A549 (cell line): ENCODE data around the gene OSBPL2. TPM values are rescaled to one million over a fixed set of nuclear protein-coding genes. Genes with fewer than 3 reads are reported as not detected.

Source experiments
- ATAC-seq, 2 experiments: fragments of 200-7000 bp in 1 of 2; fragments of >200 bp in 1 of 2; cut with Nextera tagmentation in 1 of 2; cut with Tn5 transposase in 1 of 2; 3 replicates each; pipeline versions ENCODE4 v1.8.0 to v1.9.1; 2018 to 2020; ENCODE audit warnings: mild to moderate bottlenecking in 1 of 2, moderate library complexity in 1 of 2
- CTCF ChIA-PET: fragments of 300-600 bp; sonication (Branson Sonifier 250); formaldehyde crosslinking; extraction: SDS; loops from one replicate; lab custom pipeline; 2021; ENCODE audit warnings: antibody characterized with exemption, inconsistent platforms; lab: Yijun Ruan, JAX
- POLR2A ChIA-PET: fragments of 350-600 bp; formaldehyde crosslinking; extraction: SDS; loops from one replicate; lab custom pipeline; 2021; ENCODE audit warnings: antibody characterized with exemption, inconsistent platforms; lab: Yijun Ruan, JAX
- DNase-seq, 2 experiments: peaks; one replicate each; pipeline versions ENCODE4 v3.0.0 to v3.0.0-alpha.2; 2011 to 2016; ENCODE audit warnings: low read depth in 1 of 2, low spot score in 1 of 2
- FAIRE-seq: peaks from 2 replicates; lab custom pipeline; 2011; peaks lifted over from hg19 to GRCh38; lab: Jason Lieb, UNC
- H3K27ac ChIP-seq, 2 experiments: fragments of >200 bp; sonication (Bioruptor Twin); formaldehyde crosslinking; 3 replicates each; pipeline ENCODE4 v1.5.1; 2016 to 2017
- H3K4me1 ChIP-seq: fragments of >200 bp; sonication (Bioruptor Twin); formaldehyde crosslinking; 3 replicates; pipeline ENCODE4 v1.6.1; 2016
- H3K4me2 ChIP-seq: fragments of >200 bp; sonication (Bioruptor Twin); formaldehyde crosslinking; 3 replicates; pipeline ENCODE4 v1.6.1; 2016
- H3K4me3 ChIP-seq: fragments of >200 bp; sonication (Bioruptor Twin); formaldehyde crosslinking; 3 replicates; pipeline ENCODE4 v1.5.1; 2016
- H3K9me3 ChIP-seq: fragments of >200 bp; sonication (Bioruptor Twin); formaldehyde crosslinking; 3 replicates; pipeline ENCODE4 v1.6.1; 2016
- BHLHE40 ChIP-seq: IDR thresholded peaks from 2 replicates; pipeline ENCODE4 v1.6.1; 2012; ENCODE audit warnings: low read depth, low read length, inconsistent platforms
- CBX2 ChIP-seq: fragments of 200-600 bp; sonication (generic); IDR thresholded peaks from 2 replicates; pipeline ENCODE4 v1.6.1; 2016; ENCODE audit warnings: low read depth, mild to moderate bottlenecking, borderline replicate concordance
- CHD2 ChIP-seq: fragments of 150-350 bp; IDR thresholded peaks from 2 replicates; pipeline ENCODE4 v1.6.1; 2014; ENCODE audit warnings: low read length; ENCODE audit not compliant: partially characterized antibody
- EHF ChIP-seq: fragments of 250-450 bp; sonication (Bioruptor Pico); IDR thresholded peaks from 2 replicates; pipeline ENCODE4 v1.5.0; 2020; ENCODE audit warnings: mild to moderate bottlenecking
- EHMT2 ChIP-seq: fragments of 200-600 bp; sonication (generic); IDR thresholded peaks from 2 replicates; pipeline ENCODE4 v1.6.1; 2016; ENCODE audit warnings: antibody characterized with exemption, low read depth, mild to moderate bottlenecking, moderate library complexity
- EP300 ChIP-seq, 2 experiments: fragments of >200 bp; sonication (Bioruptor Twin); formaldehyde crosslinking; IDR thresholded peaks; 2 replicates in 1 of 2; 3 replicates in 1 of 2; pipeline ENCODE4 v1.6.1; 2016 to 2017
- FOSB ChIP-seq: fragments of 250-450 bp; sonication (Bioruptor Pico); IDR thresholded peaks from 2 replicates; pipeline ENCODE4 v1.5.0; 2020; ENCODE audit warnings: mild to moderate bottlenecking, moderate library complexity
- GATA3 ChIP-seq: IDR thresholded peaks from 2 replicates; pipeline ENCODE4 v1.6.1; 2012; ENCODE audit warnings: borderline replicate concordance
- HDAC2 ChIP-seq: fragments of 200-600 bp; sonication (generic); IDR thresholded peaks from 2 replicates; pipeline ENCODE4 v1.6.1; 2016
- HEYL ChIP-seq: fragments of 250-450 bp; sonication (Bioruptor Pico); IDR thresholded peaks from 2 replicates; pipeline ENCODE4 v1.8.0; 2021; ENCODE audit warnings: mild to moderate bottlenecking, moderate library complexity
- MAFK ChIP-seq: fragments of 450-650 bp; IDR thresholded peaks from 2 replicates; pipeline ENCODE4 v1.6.1; 2014; ENCODE audit not compliant: partially characterized antibody
- MYC ChIP-seq: IDR thresholded peaks from 2 replicates; pipeline ENCODE4 v1.6.1; 2012; ENCODE audit warnings: mild to moderate bottlenecking, inconsistent platforms, low read length, improper control_type of control experiment, borderline replicate concordance
- PHF8 ChIP-seq: fragments of 200-600 bp; sonication (generic); IDR thresholded peaks from 2 replicates; pipeline ENCODE4 v1.6.1; 2016; ENCODE audit warnings: low read depth, mild to moderate bottlenecking, antibody characterized with exemption, moderate library complexity, borderline replicate concordance
- RAD21 ChIP-seq, 2 experiments: fragments of >200 bp in 1 of 2; sonication (Bioruptor Twin) in 1 of 2; formaldehyde crosslinking in 1 of 2; IDR thresholded peaks in 1 of 2; conservative IDR thresholded peaks in 1 of 2; 2 replicates in 1 of 2; 3 replicates in 1 of 2; pipeline ENCODE4 v1.6.1; 2012 to 2018; ENCODE audit warnings: inconsistent platforms in 1 of 2
- RFX5 ChIP-seq: fragments of 450-650 bp; IDR thresholded peaks from 2 replicates; pipeline ENCODE4 v1.7.1; 2014; ENCODE audit warnings: antibody characterized with exemption, mild to moderate bottlenecking, moderate library complexity
- RNF2 ChIP-seq: fragments of 200-600 bp; sonication (generic); IDR thresholded peaks from 2 replicates; pipeline ENCODE4 v1.6.1; 2016; ENCODE audit warnings: low read depth, mild to moderate bottlenecking, antibody characterized with exemption, moderate library complexity, borderline replicate concordance
- TFCP2L1 ChIP-seq: fragments of 250-450 bp; sonication (Bioruptor Pico); IDR thresholded peaks from 2 replicates; pipeline ENCODE4 v1.5.0; 2021; ENCODE audit warnings: mild to moderate bottlenecking
- ZFP36 ChIP-seq: fragments of 450-650 bp; IDR thresholded peaks from 2 replicates; pipeline ENCODE4 v1.6.1; 2014; ENCODE audit warnings: borderline replicate concordance; ENCODE audit not compliant: partially characterized antibody
- ZSCAN20 ChIP-seq: fragments of 250-450 bp; sonication (Bioruptor Pico); IDR thresholded peaks from 2 replicates; pipeline ENCODE4 v1.8.0; 2022; ENCODE audit warnings: mild to moderate bottlenecking, moderate library complexity
- WGBS: methylation state at CpG from one replicate; pipeline ENCODE4 v1.1.6; 2017; ENCODE audit errors: missing lambda C conversion rate; 5-methylcytosine and 5-hydroxymethylcytosine counted together
- polyA plus RNA-seq, 4 experiments: library from polyadenylated mRNA; depleted of rRNA in 3 of 4; stranded (reverse); fragments of >200 nt; fragmentation: RNase III in 1 of 4; extraction: RNeasy Plus Mini Kit Qiagen cat#74134 plus additional on column Dnase treatment in 1 of 4; gene quantifications; 2 replicates in 3 of 4; 3 replicates in 1 of 4; pipeline ENCODE4 v1.2.3, GENCODE V29; 2011 to 2017
- TF ChIP-seq, protein P1 (sequence below): fragments of 200-600 bp; sonication (generic); IDR thresholded peaks from 2 replicates; pipeline ENCODE4 v1.6.1; 2016; ENCODE audit warnings: antibody characterized with exemption, mild to moderate bottlenecking, moderate library complexity
- TF ChIP-seq, protein P2 (sequence below): IDR thresholded peaks from 2 replicates; pipeline ENCODE4 v1.6.1; 2012
- TF ChIP-seq, protein P3 (sequence below): fragments of >200 bp; sonication (Bioruptor Twin); formaldehyde crosslinking; IDR thresholded peaks from 3 replicates; pipeline ENCODE4 v1.5.1; 2016
- TF ChIP-seq, protein P4 (sequence below): IDR thresholded peaks from 2 replicates; pipeline ENCODE4 v1.6.1; 2012

Gene OSBPL2
- polyA plus RNA-seq, 2 of the 4 experiments (the other 2 are of a cell fraction) = 14.6 to 14.8 TPM

DNA sequence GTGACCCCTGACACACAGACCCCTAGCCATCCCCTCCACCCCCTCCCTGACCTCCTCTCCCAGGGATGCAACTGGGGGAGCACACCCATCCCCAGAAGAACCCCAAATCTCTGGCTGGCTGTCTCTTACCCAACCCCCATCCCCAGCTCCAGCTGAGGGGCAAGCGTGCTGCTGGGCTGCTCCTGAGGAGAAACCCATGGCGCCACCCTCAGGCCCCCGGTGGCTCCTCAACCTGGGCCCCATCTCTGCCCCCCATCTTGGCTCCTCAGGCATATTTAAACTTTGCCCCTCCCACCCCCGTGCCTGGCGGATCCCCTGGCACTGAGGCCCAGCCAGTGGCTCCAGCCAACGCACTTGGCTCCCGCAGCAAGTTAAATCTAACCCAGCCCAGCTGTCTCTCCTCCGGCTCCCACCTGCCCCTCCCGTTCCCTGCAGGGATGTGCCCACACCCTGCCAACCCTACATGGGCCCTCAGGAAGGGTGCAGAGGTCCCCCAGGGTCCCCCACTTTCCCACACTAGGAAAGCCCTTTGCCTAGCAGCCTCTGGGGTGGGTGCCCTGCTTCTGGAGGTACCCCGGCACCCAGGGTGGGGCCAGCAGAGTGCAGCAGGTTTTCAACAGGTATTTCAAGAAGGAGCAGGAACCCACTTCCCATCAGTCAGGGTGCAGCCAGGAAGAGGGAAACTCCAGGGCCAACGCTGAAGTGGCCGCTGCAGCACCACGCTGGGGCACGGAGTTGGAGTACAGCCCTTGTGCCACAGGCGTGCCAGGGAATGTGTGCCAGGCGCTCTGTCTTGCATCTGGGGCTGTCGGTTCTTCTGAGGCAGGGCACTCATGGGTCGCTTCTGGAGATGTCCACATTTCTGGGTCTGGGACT, 5.3 kb upstream of the OSBPL2 start:
- FAIRE-seq (no peak), ATAC-seq (no peak), DNase-seq (no peak)
- H3K4me2 ChIP-seq = no peak overlapping the region
- H3K9me3 ChIP-seq = no peaks in the 10 kb centered on the region
- POLR2A ChIA-PET = no interaction called here
- TF ChIP-seq CHD2 (no peak), RNF2 (no peak), EHF (no peak), HDAC2 (no peak), ZSCAN20 (no peak), GATA3 (no peak), FOSB (CRISPR knock-in tag) (no peak), MAFK (no peak), EP300 (IDR thresholded peaks at IDR 0.05) (no peak), HEYL (CRISPR knock-in tag) (no peak), EHMT2 (no peak), ZFP36 (no peak), PHF8 (no peak), RFX5 (no peak), CBX2 (no peak), BHLHE40 (no peak), TFCP2L1 (CRISPR knock-in tag) (no peak)
- TF ChIP-seq, protein P1, sequence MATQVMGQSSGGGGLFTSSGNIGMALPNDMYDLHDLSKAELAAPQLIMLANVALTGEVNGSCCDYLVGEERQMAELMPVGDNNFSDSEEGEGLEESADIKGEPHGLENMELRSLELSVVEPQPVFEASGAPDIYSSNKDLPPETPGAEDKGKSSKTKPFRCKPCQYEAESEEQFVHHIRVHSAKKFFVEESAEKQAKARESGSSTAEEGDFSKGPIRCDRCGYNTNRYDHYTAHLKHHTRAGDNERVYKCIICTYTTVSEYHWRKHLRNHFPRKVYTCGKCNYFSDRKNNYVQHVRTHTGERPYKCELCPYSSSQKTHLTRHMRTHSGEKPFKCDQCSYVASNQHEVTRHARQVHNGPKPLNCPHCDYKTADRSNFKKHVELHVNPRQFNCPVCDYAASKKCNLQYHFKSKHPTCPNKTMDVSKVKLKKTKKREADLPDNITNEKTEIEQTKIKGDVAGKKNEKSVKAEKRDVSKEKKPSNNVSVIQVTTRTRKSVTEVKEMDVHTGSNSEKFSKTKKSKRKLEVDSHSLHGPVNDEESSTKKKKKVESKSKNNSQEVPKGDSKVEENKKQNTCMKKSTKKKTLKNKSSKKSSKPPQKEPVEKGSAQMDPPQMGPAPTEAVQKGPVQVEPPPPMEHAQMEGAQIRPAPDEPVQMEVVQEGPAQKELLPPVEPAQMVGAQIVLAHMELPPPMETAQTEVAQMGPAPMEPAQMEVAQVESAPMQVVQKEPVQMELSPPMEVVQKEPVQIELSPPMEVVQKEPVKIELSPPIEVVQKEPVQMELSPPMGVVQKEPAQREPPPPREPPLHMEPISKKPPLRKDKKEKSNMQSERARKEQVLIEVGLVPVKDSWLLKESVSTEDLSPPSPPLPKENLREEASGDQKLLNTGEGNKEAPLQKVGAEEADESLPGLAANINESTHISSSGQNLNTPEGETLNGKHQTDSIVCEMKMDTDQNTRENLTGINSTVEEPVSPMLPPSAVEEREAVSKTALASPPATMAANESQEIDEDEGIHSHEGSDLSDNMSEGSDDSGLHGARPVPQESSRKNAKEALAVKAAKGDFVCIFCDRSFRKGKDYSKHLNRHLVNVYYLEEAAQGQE = no peak
- TF ChIP-seq, protein P2, sequence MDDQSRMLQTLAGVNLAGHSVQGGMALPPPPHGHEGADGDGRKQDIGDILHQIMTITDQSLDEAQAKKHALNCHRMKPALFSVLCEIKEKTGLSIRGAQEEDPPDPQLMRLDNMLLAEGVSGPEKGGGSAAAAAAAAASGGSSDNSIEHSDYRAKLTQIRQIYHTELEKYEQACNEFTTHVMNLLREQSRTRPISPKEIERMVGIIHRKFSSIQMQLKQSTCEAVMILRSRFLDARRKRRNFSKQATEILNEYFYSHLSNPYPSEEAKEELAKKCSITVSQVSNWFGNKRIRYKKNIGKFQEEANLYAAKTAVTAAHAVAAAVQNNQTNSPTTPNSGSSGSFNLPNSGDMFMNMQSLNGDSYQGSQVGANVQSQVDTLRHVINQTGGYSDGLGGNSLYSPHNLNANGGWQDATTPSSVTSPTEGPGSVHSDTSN = no peak
- TF ChIP-seq, protein P3, sequence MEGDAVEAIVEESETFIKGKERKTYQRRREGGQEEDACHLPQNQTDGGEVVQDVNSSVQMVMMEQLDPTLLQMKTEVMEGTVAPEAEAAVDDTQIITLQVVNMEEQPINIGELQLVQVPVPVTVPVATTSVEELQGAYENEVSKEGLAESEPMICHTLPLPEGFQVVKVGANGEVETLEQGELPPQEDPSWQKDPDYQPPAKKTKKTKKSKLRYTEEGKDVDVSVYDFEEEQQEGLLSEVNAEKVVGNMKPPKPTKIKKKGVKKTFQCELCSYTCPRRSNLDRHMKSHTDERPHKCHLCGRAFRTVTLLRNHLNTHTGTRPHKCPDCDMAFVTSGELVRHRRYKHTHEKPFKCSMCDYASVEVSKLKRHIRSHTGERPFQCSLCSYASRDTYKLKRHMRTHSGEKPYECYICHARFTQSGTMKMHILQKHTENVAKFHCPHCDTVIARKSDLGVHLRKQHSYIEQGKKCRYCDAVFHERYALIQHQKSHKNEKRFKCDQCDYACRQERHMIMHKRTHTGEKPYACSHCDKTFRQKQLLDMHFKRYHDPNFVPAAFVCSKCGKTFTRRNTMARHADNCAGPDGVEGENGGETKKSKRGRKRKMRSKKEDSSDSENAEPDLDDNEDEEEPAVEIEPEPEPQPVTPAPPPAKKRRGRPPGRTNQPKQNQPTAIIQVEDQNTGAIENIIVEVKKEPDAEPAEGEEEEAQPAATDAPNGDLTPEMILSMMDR = no peak
- TF ChIP-seq, all 56 proteins: peak for 0
- 65% methylated on average over 16 of the region's 18 CpGs for whole genome bisulfite sequencing
- CTCF ChIA-PET = interaction anchor here (0.8 to 1.7 kb wide), 4 partner anchors 10 to 150 kb away, joined by 3 to 4 read pairs (median 4); no protein-coding TSS in a partner anchor
- Histone ChIP-seq H3K27ac (no peak overlapping the region), H3K4me3 (no peak overlapping the region), H3K4me1 (0 out of 3 replicates have a peak, but pooled peaks cover 3% of the 10 kb centered on the region)

DNA sequence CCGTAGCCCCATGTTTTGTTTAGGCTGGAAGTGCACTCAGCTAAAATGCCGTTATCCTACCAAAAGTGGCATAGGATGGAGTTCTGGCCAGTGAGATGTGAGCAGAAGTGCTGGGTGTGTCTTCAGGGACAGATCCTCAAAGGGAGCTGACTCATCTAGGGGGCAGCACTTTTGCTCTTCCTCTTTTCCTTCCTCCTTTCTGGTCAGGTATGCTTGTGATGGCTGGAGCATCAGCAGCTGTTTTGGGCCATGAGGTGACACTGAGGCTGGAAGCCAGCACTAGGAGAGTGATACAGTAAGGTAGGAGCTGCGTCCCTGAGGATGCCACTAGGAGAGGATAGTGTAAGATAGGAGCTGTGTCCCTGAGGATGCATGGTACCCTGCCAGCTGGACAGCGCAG, 4.6 kb upstream of the OSBPL2 start:
- FAIRE-seq (no peak), DNase-seq (no peak), ATAC-seq (no peak)
- ChIA-PET POLR2A (no interaction called here), CTCF (interaction anchor here (0.9 kb wide), 1 partner anchor 9 kb away, joined by 3 read pairs; no protein-coding TSS in a partner anchor)
- no peaks in the 10 kb centered on the region for H3K9me3 ChIP-seq
- no peak overlapping the region for H3K27ac ChIP-seq
- 0 out of 3 replicates have a peak, but pooled peaks cover 3% of the 10 kb centered on the region for H3K4me1 ChIP-seq
- no peak overlapping the region for H3K4me2 ChIP-seq
- 61% methylated on average over 4 of the region's 4 CpGs for WGBS
- TF ChIP-seq HEYL (CRISPR knock-in tag) (no peak), EHMT2 (no peak), ZFP36 (no peak), RAD21 (conservative IDR thresholded peaks at IDR 0.05 in 1 of 2, IDR thresholded peaks at IDR 0.05 in 1 of 2) (no peak), MYC (no peak)
- TF ChIP-seq, protein P4, sequence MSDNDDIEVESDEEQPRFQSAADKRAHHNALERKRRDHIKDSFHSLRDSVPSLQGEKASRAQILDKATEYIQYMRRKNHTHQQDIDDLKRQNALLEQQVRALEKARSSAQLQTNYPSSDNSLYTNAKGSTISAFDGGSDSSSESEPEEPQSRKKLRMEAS = no peak
- TF ChIP-seq, all 56 proteins: peak for 0
- no peak overlapping the region for H3K4me3 ChIP-seq
